ENCODE measurements around the gene CREB5.

- TF ChIP-seq POLR2AphosphoS5 (IDR thresholded peaks at IDR 0.05; ENCODE audit: low read depth, low read length) (no peak), REST (IDR thresholded peaks at IDR 0.05; ENCODE audit: insufficient read depth in 1 of 2, low read depth in 2 of 2, low read length in 2 of 2) (no peak), TAF1 (IDR thresholded peaks at IDR 0.05; ENCODE audit: borderline replicate concordance, insufficient read depth, low read length) (no peak)
Measured at GRCh38 chr7:28627263-28627653, 214.9 kb downstream of the CREB5 start.
